ENCODE data around the gene MPG.

- no peak for TF ChIP-seq CTCF (conservative IDR thresholded peaks at IDR 0.05)
- no peak for TF ChIP-seq ZFX (IDR thresholded peaks at IDR 0.05)
These were observed 13.5 kb downstream of the MPG start for GRCh38 chr16:91484-91883.
